ENCODE results near the gene KCNH3. TPM values are rescaled to one million over a fixed set of nuclear protein-coding genes. Genes with fewer than 3 reads are reported as not detected.

The KCNH3 gene
- total and polyA plus RNA-seq, 2 experiments from 2014 or later, result 0.21 to 0.52 TPM

DNA sequence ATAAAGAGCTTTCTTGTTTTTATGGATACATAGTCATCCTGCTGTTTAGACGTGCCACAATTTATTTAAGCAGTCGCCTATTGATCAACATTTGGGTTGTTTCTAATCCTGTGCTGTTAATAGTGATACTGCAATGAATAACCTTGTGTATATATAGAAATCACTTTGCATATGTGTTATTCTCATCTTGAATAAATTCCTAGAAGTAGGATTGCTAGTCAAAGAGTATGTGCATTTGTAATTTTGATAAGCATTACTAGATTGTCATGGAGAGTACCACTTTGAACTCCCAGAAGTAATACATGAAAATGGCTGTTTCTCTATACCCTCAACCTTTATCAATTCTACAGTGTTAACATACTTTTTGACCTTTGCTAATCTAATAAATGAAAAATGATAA, 44.9 kb upstream of the KCNH3 start:
- Mint-ChIP-seq H3K27ac (no peak overlapping the region), H3K36me3 (ENCODE audit: low read depth) (peaks cover 10% of the 10 kb centered on the region; the same call in 1 of the 3 replicates), H3K4me3 (no peak overlapping the region), H3K27me3 (ENCODE audit: insufficient read depth, low read depth, poor library complexity) (peaks cover 3% of the 10 kb centered on the region), H3K9me3 (no peaks in the 10 kb centered on the region), H3K4me1 (peaks cover 18% of the 10 kb centered on the region)
- peaks cover 13% of the 10 kb centered on the region for H3K4me1 ChIP-seq (ENCODE audit: insufficient read depth)
- no peaks in the 10 kb centered on the region for H4K20me1 ChIP-seq (replicated peaks; ENCODE audit: insufficient read depth)
- ATAC-seq (no peak), DNase-seq (ENCODE audit: low spot score) (no peak)
- H3K4me2 ChIP-seq, result no peak overlapping the region
- H3K9me2 ChIP-seq (ENCODE audit: insufficient read depth), result no peaks in the 10 kb centered on the region
- H3K27me3 ChIP-seq (ENCODE audit: insufficient read depth), result no peaks in the 10 kb centered on the region
- H2AFZ ChIP-seq, result no peak overlapping the region
- H3K79me2 ChIP-seq (replicated peaks; ENCODE audit: insufficient read depth), result no peaks in the 10 kb centered on the region
- H3K27ac ChIP-seq (ENCODE audit: low read depth), result no peak overlapping the region
- H3F3A ChIP-seq (replicated peaks; ENCODE audit: low read depth), result peaks cover 5% of the 10 kb centered on the region; the same call in 1 of the 2 replicates
- TF ChIP-seq ZNF114 (CRISPR knock-in tag; IDR thresholded peaks at IDR 0.05) (no peak), JUNB (IDR thresholded peaks at IDR 0.05; ENCODE audit: unreplicated experiment) (no peak), EZH2 (IDR thresholded peaks at IDR 0.05; ENCODE audit: low read depth, unreplicated experiment) (no peak), POLR2AphosphoS5 (IDR thresholded peaks at IDR 0.05; ENCODE audit: low read depth) (no peak), ZNF331 (CRISPR knock-in tag; IDR thresholded peaks at IDR 0.05; ENCODE audit: low read depth) (no peak)
- TF ChIP-seq, protein P1, sequence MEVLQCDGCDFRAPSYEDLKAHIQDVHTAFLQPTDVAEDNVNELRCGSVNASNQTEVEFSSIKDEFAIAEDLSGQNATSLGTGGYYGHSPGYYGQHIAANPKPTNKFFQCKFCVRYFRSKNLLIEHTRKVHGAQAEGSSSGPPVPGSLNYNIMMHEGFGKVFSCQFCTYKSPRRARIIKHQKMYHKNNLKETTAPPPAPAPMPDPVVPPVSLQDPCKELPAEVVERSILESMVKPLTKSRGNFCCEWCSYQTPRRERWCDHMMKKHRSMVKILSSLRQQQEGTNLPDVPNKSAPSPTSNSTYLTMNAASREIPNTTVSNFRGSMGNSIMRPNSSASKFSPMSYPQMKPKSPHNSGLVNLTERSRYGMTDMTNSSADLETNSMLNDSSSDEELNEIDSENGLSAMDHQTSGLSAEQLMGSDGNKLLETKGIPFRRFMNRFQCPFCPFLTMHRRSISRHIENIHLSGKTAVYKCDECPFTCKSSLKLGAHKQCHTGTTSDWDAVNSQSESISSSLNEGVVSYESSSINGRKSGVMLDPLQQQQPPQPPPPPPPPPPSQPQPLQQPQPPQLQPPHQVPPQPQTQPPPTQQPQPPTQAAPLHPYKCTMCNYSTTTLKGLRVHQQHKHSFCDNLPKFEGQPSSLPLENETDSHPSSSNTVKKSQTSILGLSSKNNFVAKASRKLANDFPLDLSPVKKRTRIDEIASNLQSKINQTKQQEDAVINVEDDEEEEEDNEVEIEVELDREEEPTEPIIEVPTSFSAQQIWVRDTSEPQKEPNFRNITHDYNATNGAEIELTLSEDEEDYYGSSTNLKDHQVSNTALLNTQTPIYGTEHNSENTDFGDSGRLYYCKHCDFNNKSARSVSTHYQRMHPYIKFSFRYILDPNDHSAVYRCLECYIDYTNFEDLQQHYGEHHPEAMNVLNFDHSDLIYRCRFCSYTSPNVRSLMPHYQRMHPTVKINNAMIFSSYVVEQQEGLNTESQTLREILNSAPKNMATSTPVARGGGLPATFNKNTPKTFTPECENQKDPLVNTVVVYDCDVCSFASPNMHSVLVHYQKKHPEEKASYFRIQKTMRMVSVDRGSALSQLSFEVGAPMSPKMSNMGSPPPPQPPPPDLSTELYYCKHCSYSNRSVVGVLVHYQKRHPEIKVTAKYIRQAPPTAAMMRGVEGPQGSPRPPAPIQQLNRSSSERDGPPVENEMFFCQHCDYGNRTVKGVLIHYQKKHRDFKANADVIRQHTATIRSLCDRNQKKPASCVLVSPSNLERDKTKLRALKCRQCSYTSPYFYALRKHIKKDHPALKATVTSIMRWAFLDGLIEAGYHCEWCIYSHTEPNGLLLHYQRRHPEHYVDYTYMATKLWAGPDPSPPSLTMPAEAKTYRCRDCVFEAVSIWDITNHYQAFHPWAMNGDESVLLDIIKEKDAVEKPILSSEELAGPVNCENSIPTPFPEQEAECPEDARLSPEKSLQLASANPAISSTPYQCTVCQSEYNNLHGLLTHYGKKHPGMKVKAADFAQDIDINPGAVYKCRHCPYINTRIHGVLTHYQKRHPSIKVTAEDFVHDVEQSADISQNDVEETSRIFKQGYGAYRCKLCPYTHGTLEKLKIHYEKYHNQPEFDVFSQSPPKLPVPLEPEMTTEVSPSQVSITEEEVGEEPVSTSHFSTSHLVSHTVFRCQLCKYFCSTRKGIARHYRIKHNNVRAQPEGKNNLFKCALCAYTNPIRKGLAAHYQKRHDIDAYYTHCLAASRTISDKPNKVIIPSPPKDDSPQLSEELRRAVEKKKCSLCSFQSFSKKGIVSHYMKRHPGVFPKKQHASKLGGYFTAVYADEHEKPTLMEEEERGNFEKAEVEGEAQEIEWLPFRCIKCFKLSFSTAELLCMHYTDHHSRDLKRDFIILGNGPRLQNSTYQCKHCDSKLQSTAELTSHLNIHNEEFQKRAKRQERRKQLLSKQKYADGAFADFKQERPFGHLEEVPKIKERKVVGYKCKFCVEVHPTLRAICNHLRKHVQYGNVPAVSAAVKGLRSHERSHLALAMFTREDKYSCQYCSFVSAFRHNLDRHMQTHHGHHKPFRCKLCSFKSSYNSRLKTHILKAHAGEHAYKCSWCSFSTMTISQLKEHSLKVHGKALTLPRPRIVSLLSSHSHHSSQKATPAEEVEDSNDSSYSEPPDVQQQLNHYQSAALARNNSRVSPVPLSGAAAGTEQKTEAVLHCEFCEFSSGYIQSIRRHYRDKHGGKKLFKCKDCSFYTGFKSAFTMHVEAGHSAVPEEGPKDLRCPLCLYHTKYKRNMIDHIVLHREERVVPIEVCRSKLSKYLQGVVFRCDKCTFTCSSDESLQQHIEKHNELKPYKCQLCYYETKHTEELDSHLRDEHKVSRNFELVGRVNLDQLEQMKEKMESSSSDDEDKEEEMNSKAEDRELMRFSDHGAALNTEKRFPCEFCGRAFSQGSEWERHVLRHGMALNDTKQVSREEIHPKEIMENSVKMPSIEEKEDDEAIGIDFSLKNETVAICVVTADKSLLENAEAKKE (CRISPR knock-in tag; IDR thresholded peaks at IDR 0.05), result no peak
- no peak overlapping the region for H3K4me3 ChIP-seq
- peaks cover 5% of the 10 kb centered on the region; the same call in 1 of the 2 replicates for H3K36me3 ChIP-seq (ENCODE audit: insufficient read depth)

Measured in GM23338 (cell line).